GM12875 (cell line): ENCODE measurements around the gene LETMD1.

Experiments
- H3K4me3 ChIP-seq: one replicate; pipeline ENCODE4 v1.5.1; 2011; ENCODE audit warnings: low read depth, low read length, control low read depth
- TF ChIP-seq, protein P1 (sequence below): IDR thresholded peaks from 2 replicates; pipeline ENCODE4 v1.5.1; 2011; ENCODE audit warnings: low read depth, mild to moderate bottlenecking, control low read depth, inconsistent platforms, low read length, moderate library complexity, borderline replicate concordance; ENCODE audit not compliant: insufficient read depth

LETMD1 gene

DNA sequence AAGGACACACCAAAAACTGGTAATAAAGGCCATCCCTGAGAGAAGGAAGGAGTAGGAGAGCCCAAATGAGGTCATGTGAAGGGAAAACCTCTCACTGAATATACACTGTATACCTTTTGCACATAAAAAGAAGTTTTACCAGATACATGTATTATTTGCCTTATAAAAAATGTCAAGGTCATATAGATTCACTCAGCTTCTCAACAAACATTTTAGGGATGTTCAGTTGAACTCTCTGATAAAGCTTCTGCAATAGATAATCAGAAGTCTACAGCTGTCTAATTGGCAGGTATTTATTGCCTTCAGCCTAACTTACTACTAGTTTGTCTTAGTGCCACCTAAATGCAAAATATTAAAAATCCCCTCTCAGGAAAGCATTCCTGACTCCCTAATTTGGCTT lies 30.7 kb upstream of the LETMD1 start:
- TF ChIP-seq, protein P1, sequence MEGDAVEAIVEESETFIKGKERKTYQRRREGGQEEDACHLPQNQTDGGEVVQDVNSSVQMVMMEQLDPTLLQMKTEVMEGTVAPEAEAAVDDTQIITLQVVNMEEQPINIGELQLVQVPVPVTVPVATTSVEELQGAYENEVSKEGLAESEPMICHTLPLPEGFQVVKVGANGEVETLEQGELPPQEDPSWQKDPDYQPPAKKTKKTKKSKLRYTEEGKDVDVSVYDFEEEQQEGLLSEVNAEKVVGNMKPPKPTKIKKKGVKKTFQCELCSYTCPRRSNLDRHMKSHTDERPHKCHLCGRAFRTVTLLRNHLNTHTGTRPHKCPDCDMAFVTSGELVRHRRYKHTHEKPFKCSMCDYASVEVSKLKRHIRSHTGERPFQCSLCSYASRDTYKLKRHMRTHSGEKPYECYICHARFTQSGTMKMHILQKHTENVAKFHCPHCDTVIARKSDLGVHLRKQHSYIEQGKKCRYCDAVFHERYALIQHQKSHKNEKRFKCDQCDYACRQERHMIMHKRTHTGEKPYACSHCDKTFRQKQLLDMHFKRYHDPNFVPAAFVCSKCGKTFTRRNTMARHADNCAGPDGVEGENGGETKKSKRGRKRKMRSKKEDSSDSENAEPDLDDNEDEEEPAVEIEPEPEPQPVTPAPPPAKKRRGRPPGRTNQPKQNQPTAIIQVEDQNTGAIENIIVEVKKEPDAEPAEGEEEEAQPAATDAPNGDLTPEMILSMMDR: no peak
- H3K4me3 ChIP-seq: no peak overlapping the region

DNA sequence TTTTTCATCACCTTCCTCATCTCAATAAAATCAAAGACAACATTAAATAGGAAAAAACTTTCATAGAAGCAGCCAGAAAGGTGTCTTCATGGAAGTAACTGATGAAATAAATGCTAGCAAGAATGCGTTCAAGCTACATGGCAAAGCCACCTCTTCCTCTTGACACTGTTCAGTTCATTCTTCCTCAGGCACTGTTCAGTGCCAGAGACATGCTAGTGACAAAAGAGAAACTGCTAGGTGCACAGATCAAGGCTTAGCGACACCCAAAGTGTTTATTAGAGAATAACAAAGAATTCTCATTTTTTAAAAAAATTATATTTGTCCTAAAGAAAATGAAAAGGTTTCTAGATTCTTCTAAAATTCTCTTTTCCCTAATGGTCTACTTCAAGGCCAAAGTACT lies 29.2 kb upstream of the LETMD1 start:
- TF ChIP-seq, protein P1: no peak
- no peak overlapping the region for H3K4me3 ChIP-seq

DNA sequence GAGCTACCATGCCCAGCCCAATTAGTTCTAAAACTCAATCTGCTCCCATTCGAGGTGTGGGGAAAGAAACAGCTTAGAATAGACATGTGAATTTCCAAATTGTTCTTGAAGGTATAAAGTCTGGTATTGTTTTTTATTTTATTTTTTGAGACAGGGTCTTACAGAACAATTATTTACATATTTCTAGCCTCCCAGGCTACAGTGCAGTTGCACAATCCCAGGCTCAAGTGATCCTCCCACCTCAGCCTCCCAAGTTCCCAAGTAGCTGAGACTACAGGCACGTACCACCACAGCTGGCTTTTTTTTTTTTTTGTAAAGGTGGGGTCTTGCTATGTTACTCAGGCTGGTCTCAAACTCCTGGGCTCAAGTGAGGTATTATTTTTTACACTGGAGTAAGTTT lies 28.2 kb upstream of the LETMD1 start:
- TF ChIP-seq, protein P1: no peak
- H3K4me3 ChIP-seq: no peak overlapping the region

DNA sequence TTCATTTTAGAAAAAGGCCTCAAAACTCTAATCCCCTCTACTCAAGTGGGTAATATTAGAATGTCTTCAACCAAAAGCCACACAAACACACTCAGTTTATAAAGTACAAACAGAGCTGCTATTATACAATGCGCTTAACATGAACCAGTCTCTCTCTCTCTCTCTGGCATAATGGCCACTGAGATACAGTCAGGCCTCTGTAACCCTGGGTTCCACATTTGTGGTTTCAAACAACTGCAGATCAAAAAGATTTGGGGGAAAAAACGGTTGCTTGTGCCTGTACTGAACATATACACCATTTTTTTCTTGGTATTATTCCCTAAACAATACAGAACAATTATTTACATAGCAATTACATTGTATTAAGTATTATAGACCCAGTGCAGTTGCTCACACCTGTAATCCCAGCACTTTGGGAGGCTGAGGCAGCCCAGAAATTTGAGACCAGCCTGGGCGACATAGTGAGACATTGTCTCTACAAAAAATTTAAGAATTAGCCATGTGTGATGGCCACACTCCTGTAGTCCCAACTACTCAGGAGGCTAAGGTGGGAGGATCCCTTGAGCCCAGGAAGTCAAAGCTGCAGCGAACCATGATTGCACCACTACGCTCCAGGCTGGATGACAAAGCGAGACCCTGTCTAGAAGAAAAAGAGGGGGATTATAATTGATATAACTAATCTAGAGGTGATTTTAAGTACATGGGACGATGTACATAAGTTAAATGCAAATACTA lies 27.5 kb upstream of the LETMD1 start:
- TF ChIP-seq, protein P1: no peak
- no peak overlapping the region for H3K4me3 ChIP-seq

DNA sequence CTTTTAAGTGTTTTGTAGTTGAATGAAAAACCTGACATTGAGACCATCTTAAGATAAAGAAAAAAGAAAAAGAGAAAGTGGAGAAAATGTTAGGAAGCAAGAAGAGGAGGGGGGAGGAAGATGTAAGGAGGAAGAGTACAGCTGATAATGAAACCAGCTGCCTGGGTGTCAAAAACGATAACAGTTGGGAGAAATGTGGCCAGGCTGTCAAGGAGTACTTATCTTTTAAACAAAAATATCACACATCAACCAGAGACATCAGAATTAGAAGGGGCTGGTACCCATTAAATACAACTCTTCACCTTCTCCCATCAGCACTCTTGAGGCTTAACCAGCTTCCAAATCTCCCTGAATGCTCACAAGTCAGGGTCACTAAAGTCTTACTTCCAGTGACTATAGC lies 26.4 kb upstream of the LETMD1 start:
- no peak overlapping the region for H3K4me3 ChIP-seq
- TF ChIP-seq, protein P1: no peak

DNA sequence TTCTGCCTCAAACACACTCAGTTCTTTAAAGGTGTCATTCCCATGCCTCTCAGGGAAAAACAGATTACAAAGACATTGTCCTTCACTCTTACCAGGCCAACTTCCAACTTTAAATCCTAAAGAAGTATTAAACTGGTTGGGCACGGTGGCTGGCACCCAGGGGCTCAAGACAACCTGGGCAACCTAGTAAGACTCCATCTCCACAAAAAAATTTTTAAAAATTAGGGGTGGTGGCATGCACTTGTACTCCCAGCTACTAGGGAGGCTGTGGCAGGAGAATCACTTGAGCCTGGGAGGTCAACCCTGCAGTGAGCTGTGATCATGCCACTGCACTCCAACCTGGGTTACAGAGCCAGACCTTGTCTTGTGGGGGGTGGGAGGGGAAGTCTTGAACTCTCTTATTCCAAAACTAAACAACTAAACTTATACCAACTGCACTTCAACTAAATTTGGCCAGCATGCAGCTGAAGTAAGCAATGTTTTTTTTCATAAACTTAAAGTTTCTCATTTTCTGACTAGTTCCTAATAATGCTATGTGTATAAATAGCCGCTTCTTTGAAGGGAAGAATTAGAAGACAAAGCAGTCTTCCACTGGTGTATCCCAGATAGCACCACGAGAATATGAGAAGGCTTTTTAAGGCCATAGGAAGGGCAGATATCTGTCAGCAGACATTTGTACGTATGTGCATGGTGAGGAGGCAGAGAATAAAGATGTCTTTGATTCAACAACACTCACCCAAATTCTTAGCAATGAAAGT lies 24.3 kb upstream of the LETMD1 start:
- no peak overlapping the region for H3K4me3 ChIP-seq
- TF ChIP-seq, protein P1: no peak
